WTC11 (cell line): ENCODE measurements around the gene CGNL1. TPM values are rescaled to one million over a fixed set of nuclear protein-coding genes. Genes with fewer than 3 reads are reported as not detected.

Experiments
- ATAC-seq: fragments of 200-7000 bp; cut with Tn5 transposase; 2 replicates; pipeline ENCODE4 v1.10.0; 2021; ENCODE audit warnings: mild to moderate bottlenecking, moderate library complexity
- CTCF ChIA-PET: fragments of 300-600 bp; sonication (Branson Sonifier 250); formaldehyde crosslinking; loops from one replicate; lab custom pipeline; 2021; ENCODE audit warnings: antibody characterized with exemption; lab: Charles Lee
- POLR2A ChIA-PET: fragments of 350-600 bp; sonication (Branson Sonifier 250); formaldehyde crosslinking; loops from one replicate; lab custom pipeline; 2021; ENCODE audit warnings: antibody characterized with exemption; lab: Charles Lee
- DNase-seq: peaks from one replicate; pipeline ENCODE4 v3.0.0; 2021; ENCODE audit warnings: low spot score
- H3K27ac Mint-ChIP-seq: 2 replicates; pipeline ENCODE4 v1.8.0; 2021; ENCODE audit warnings: mixed read lengths
- H3K27me3 Mint-ChIP-seq: 2 replicates; pipeline ENCODE4 v1.8.0; 2021; ENCODE audit warnings: low read depth, mild to moderate bottlenecking, moderate library complexity, mixed read lengths
- H3K36me3 Mint-ChIP-seq: 2 replicates; pipeline ENCODE4 v1.8.0; 2021; ENCODE audit warnings: mixed read lengths
- H3K4me1 Mint-ChIP-seq: 2 replicates; pipeline ENCODE4 v1.8.0; 2022; ENCODE audit warnings: mixed read lengths
- H3K4me3 Mint-ChIP-seq: 2 replicates; pipeline ENCODE4 v1.8.0; 2021; ENCODE audit warnings: mild to moderate bottlenecking, moderate library complexity, mixed read lengths
- H3K9me3 Mint-ChIP-seq: 2 replicates; pipeline ENCODE4 v1.8.0; 2021; ENCODE audit warnings: mixed read lengths
- ETV6 ChIP-seq: sonication (generic); formaldehyde crosslinking; IDR thresholded peaks from 2 replicates; pipeline ENCODE4 v1.8.1; 2022; ENCODE audit warnings: mild to moderate bottlenecking, missing genetic modification reagents
- JUN ChIP-seq: sonication (generic); formaldehyde crosslinking; IDR thresholded peaks from 2 replicates; pipeline ENCODE4 v1.8.0; 2023; ENCODE audit warnings: mild to moderate bottlenecking, missing genetic modification reagents
- NFATC4 ChIP-seq: fragments of 250-450 bp; sonication (Bioruptor Pico); IDR thresholded peaks from 2 replicates; pipeline ENCODE4 v1.9.0; 2021; ENCODE audit warnings: mild to moderate bottlenecking
- NR1H2 ChIP-seq: sonication (generic); formaldehyde crosslinking; IDR thresholded peaks from 2 replicates; pipeline ENCODE4 v1.9.0; 2021; ENCODE audit warnings: mild to moderate bottlenecking, moderate library complexity, missing genetic modification reagents
- TEAD1 ChIP-seq: sonication (generic); formaldehyde crosslinking; IDR thresholded peaks from 2 replicates; pipeline ENCODE4 v1.8.0; 2022; ENCODE audit warnings: mild to moderate bottlenecking, missing genetic modification reagents
- total RNA-seq: library from RNA; stranded (reverse); gene quantifications from 3 replicates; pipeline ENCODE4 v1.2.3, GENCODE V29; 2021
- TF ChIP-seq, protein P1 (sequence below): fragments of 250-450 bp; sonication (Bioruptor Pico); IDR thresholded peaks from 2 replicates; pipeline ENCODE4 v1.9.0; 2021; ENCODE audit warnings: mild to moderate bottlenecking
- TF ChIP-seq, protein P2 (sequence below): fragments of 250-450 bp; sonication (Bioruptor Pico); conservative IDR thresholded peaks from 2 replicates; pipeline ENCODE4 v1.9.0; 2021; ENCODE audit warnings: mild to moderate bottlenecking
- TF ChIP-seq, protein P3 (sequence below): fragments of 250-450 bp; sonication (Bioruptor Pico); IDR thresholded peaks from 2 replicates; pipeline ENCODE4 v1.9.0; 2021; ENCODE audit warnings: mild to moderate bottlenecking
- TF ChIP-seq, protein P4 (sequence below): sonication (generic); formaldehyde crosslinking; IDR thresholded peaks from 2 replicates; pipeline ENCODE4 v1.8.1; 2023; ENCODE audit warnings: mild to moderate bottlenecking, missing genetic modification reagents, borderline replicate concordance
- TF ChIP-seq, protein P5 (sequence below): sonication (generic); formaldehyde crosslinking; IDR thresholded peaks from 2 replicates; pipeline ENCODE4 v1.8.1; 2022; ENCODE audit warnings: low read depth, mild to moderate bottlenecking, moderate library complexity, missing genetic modification reagents, borderline replicate concordance
- TF ChIP-seq, protein P6 (sequence below): sonication (generic); formaldehyde crosslinking; IDR thresholded peaks from 2 replicates; pipeline ENCODE4 v1.8.1; 2023; ENCODE audit warnings: mild to moderate bottlenecking, moderate library complexity, missing genetic modification reagents
- TF ChIP-seq, protein P7 (sequence below): fragments of 250-450 bp; sonication (Bioruptor Pico); IDR thresholded peaks from 2 replicates; pipeline ENCODE4 v1.9.0; 2021; ENCODE audit warnings: moderate library complexity, mild to moderate bottlenecking, inconsistent platforms, borderline replicate concordance
- TF ChIP-seq, protein P8 (sequence below): sonication (generic); formaldehyde crosslinking; IDR thresholded peaks from 2 replicates; pipeline ENCODE4 v1.8.1; 2022; ENCODE audit warnings: mild to moderate bottlenecking, missing genetic modification reagents, moderate library complexity, borderline replicate concordance
- TF ChIP-seq, protein P9 (sequence below): sonication (generic); formaldehyde crosslinking; IDR thresholded peaks from 2 replicates; pipeline ENCODE4 v1.8.0; 2023; ENCODE audit warnings: mild to moderate bottlenecking, missing genetic modification reagents
- TF ChIP-seq, protein P10 (sequence below): sonication (generic); formaldehyde crosslinking; IDR thresholded peaks from 2 replicates; pipeline ENCODE4 v1.8.0; 2022; ENCODE audit warnings: mild to moderate bottlenecking, missing genetic modification reagents

The CGNL1 gene
- total RNA-seq, 1 experiment from 2014 or later: 57.3 TPM

DNA sequence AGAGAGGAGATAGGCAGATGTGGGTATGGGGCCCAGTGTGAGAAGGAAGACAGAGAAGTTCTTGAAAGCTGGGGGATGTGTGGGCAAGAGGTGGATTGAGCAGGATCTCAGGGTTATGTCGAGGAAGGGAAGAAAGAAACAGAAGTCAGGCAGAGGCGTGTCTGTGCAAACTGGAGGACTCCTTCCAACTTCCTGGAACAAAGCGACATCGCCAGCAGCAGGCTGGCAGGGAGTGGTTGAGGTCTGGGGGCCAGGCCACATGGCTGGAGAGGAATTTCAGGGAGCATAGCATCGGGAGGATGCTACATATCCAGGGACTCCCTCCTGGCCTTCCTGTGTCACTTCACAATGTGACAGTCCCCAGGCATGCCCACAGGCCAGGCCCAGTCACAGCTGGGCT lies 172.5 kb downstream of the CGNL1 start:
- no peaks in the 10 kb centered on the region for H3K27me3 Mint-ChIP-seq
- TF ChIP-seq, protein P1, sequence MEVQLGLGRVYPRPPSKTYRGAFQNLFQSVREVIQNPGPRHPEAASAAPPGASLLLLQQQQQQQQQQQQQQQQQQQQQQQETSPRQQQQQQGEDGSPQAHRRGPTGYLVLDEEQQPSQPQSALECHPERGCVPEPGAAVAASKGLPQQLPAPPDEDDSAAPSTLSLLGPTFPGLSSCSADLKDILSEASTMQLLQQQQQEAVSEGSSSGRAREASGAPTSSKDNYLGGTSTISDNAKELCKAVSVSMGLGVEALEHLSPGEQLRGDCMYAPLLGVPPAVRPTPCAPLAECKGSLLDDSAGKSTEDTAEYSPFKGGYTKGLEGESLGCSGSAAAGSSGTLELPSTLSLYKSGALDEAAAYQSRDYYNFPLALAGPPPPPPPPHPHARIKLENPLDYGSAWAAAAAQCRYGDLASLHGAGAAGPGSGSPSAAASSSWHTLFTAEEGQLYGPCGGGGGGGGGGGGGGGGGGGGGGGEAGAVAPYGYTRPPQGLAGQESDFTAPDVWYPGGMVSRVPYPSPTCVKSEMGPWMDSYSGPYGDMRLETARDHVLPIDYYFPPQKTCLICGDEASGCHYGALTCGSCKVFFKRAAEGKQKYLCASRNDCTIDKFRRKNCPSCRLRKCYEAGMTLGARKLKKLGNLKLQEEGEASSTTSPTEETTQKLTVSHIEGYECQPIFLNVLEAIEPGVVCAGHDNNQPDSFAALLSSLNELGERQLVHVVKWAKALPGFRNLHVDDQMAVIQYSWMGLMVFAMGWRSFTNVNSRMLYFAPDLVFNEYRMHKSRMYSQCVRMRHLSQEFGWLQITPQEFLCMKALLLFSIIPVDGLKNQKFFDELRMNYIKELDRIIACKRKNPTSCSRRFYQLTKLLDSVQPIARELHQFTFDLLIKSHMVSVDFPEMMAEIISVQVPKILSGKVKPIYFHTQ (CRISPR knock-in tag): no peak
- TF ChIP-seq NFATC4 (no peak), TEAD1 (CRISPR knock-in tag) (no peak), JUN (CRISPR knock-in tag) (no peak), ETV6 (CRISPR knock-in tag) (no peak), NR1H2 (CRISPR knock-in tag) (no peak)
- TF ChIP-seq, protein P2, sequence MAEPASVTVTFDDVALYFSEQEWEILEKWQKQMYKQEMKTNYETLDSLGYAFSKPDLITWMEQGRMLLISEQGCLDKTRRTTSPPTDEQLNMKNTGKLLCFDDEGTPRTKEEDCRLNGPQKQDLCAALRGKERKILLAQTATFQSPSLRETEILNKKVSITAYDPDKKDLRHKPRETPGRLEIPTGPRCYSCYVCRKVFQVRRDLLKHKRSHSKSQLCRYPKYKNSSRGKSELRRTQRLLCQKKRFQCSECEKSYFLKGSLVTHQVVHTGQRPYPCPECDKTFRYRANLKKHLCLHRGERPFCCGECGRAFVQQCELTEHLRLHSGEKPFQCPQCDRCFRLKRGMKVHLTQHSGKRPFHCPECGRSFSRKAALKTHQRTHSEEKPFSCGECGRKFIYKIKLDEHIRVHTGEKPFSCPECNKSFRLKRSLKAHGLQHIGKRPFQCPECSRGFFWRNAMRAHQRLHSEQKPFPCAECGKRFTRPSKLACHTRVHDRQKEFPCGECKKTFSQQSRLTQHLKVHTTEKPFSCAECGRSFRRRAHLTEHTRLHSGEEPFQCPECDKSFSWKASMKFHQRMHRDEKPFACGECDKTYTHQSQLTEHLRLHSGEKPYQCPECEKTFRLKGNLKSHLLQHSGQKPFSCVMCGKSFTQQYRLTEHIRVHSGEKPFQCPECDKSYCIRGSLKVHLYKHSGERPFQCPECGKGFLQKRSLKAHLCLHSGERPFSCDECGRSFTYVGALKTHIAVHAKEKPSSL (CRISPR knock-in tag): no peak
- TF ChIP-seq, protein P3, sequence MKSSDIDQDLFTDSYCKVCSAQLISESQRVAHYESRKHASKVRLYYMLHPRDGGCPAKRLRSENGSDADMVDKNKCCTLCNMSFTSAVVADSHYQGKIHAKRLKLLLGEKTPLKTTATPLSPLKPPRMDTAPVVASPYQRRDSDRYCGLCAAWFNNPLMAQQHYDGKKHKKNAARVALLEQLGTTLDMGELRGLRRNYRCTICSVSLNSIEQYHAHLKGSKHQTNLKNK: no peak
- TF ChIP-seq, protein P4, sequence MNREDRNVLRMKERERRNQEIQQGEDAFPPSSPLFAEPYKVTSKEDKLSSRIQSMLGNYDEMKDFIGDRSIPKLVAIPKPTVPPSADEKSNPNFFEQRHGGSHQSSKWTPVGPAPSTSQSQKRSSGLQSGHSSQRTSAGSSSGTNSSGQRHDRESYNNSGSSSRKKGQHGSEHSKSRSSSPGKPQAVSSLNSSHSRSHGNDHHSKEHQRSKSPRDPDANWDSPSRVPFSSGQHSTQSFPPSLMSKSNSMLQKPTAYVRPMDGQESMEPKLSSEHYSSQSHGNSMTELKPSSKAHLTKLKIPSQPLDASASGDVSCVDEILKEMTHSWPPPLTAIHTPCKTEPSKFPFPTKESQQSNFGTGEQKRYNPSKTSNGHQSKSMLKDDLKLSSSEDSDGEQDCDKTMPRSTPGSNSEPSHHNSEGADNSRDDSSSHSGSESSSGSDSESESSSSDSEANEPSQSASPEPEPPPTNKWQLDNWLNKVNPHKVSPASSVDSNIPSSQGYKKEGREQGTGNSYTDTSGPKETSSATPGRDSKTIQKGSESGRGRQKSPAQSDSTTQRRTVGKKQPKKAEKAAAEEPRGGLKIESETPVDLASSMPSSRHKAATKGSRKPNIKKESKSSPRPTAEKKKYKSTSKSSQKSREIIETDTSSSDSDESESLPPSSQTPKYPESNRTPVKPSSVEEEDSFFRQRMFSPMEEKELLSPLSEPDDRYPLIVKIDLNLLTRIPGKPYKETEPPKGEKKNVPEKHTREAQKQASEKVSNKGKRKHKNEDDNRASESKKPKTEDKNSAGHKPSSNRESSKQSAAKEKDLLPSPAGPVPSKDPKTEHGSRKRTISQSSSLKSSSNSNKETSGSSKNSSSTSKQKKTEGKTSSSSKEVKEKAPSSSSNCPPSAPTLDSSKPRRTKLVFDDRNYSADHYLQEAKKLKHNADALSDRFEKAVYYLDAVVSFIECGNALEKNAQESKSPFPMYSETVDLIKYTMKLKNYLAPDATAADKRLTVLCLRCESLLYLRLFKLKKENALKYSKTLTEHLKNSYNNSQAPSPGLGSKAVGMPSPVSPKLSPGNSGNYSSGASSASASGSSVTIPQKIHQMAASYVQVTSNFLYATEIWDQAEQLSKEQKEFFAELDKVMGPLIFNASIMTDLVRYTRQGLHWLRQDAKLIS: no peak
- TF ChIP-seq, protein P5, sequence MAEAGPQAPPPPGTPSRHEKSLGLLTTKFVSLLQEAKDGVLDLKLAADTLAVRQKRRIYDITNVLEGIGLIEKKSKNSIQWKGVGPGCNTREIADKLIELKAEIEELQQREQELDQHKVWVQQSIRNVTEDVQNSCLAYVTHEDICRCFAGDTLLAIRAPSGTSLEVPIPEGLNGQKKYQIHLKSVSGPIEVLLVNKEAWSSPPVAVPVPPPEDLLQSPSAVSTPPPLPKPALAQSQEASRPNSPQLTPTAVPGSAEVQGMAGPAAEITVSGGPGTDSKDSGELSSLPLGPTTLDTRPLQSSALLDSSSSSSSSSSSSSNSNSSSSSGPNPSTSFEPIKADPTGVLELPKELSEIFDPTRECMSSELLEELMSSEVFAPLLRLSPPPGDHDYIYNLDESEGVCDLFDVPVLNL (CRISPR knock-in tag): no peak
- TF ChIP-seq, protein P6, sequence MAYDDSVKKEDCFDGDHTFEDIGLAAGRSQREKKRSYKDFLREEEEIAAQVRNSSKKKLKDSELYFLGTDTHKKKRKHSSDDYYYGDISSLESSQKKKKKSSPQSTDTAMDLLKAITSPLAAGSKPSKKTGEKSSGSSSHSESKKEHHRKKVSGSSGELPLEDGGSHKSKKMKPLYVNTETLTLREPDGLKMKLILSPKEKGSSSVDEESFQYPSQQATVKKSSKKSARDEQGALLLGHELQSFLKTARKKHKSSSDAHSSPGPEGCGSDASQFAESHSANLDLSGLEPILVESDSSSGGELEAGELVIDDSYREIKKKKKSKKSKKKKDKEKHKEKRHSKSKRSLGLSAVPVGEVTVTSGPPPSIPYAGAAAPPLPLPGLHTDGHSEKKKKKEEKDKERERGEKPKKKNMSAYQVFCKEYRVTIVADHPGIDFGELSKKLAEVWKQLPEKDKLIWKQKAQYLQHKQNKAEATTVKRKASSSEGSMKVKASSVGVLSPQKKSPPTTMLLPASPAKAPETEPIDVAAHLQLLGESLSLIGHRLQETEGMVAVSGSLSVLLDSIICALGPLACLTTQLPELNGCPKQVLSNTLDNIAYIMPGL: no peak
- TF ChIP-seq, protein P7, sequence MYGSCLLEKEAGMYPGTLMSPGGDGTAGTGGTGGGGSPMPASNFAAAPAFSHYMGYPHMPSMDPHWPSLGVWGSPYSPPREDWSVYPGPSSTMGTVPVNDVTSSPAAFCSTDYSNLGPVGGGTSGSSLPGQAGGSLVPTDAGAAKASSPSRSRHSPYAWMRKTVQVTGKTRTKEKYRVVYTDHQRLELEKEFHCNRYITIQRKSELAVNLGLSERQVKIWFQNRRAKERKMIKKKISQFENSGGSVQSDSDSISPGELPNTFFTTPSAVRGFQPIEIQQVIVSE (CRISPR knock-in tag): no peak
- TF ChIP-seq, protein P8, sequence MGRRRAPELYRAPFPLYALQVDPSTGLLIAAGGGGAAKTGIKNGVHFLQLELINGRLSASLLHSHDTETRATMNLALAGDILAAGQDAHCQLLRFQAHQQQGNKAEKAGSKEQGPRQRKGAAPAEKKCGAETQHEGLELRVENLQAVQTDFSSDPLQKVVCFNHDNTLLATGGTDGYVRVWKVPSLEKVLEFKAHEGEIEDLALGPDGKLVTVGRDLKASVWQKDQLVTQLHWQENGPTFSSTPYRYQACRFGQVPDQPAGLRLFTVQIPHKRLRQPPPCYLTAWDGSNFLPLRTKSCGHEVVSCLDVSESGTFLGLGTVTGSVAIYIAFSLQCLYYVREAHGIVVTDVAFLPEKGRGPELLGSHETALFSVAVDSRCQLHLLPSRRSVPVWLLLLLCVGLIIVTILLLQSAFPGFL (CRISPR knock-in tag): no peak
- TF ChIP-seq, protein P9, sequence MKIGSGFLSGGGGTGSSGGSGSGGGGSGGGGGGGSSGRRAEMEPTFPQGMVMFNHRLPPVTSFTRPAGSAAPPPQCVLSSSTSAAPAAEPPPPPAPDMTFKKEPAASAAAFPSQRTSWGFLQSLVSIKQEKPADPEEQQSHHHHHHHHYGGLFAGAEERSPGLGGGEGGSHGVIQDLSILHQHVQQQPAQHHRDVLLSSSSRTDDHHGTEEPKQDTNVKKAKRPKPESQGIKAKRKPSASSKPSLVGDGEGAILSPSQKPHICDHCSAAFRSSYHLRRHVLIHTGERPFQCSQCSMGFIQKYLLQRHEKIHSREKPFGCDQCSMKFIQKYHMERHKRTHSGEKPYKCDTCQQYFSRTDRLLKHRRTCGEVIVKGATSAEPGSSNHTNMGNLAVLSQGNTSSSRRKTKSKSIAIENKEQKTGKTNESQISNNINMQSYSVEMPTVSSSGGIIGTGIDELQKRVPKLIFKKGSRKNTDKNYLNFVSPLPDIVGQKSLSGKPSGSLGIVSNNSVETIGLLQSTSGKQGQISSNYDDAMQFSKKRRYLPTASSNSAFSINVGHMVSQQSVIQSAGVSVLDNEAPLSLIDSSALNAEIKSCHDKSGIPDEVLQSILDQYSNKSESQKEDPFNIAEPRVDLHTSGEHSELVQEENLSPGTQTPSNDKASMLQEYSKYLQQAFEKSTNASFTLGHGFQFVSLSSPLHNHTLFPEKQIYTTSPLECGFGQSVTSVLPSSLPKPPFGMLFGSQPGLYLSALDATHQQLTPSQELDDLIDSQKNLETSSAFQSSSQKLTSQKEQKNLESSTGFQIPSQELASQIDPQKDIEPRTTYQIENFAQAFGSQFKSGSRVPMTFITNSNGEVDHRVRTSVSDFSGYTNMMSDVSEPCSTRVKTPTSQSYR (CRISPR knock-in tag): no peak
- TF ChIP-seq, protein P10, sequence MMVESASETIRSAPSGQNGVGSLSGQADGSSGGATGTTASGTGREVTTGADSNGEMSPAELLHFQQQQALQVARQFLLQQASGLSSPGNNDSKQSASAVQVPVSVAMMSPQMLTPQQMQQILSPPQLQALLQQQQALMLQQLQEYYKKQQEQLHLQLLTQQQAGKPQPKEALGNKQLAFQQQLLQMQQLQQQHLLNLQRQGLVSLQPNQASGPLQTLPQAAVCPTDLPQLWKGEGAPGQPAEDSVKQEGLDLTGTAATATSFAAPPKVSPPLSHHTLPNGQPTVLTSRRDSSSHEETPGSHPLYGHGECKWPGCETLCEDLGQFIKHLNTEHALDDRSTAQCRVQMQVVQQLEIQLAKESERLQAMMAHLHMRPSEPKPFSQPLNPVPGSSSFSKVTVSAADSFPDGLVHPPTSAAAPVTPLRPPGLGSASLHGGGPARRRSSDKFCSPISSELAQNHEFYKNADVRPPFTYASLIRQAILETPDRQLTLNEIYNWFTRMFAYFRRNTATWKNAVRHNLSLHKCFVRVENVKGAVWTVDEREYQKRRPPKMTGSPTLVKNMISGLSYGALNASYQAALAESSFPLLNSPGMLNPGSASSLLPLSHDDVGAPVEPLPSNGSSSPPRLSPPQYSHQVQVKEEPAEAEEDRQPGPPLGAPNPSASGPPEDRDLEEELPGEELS: no peak
- no peak for DNase-seq
- peak overlapping the region; percentile 5; the same call in 1 of the 2 replicates for H3K27ac Mint-ChIP-seq
- ChIA-PET CTCF (no interaction called here), POLR2A (no interaction called here)
- no peak overlapping the region for H3K4me3 Mint-ChIP-seq
- no peak for ATAC-seq
- H3K9me3 Mint-ChIP-seq: no peaks in the 10 kb centered on the region
- H3K36me3 Mint-ChIP-seq: peaks cover 68% of the 10 kb centered on the region
- peaks cover 23% of the 10 kb centered on the region for H3K4me1 Mint-ChIP-seq
